ENCODE data around the gene TTLL10.

Gene TTLL10

DNA sequence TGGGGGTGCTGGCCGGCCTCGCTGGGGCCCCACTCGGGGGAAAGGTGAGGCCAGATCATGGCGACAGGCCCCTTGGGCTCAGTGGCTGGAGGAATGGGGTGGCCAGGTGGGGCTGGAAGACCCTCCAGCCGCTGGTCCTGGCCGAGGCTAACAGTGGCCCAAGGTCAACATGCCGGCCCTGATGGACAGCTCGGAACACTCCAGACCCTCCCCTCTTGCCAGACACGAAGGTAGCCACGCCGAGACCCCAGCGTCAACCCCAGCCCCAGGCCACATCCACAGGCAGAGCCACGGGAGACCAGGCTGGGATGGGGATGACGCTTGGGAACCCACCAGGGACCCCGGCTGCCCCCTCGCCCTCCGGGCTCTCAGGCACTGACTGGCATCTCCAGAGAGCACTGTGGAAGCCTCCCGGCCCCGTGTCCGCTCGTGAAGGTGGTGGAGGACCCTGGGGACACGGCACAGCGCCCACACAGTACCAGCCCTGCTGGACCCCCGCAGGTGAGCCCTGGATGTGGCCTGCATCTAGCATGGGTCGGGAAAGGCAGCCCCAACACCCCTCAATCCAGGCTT is 73.7 kb downstream of the TTLL10 start:
- Mint-ChIP-seq H3K27ac (no peak overlapping the region), H3K36me3 (ENCODE audit: low read depth) (peaks cover under 1% of the 10 kb centered on the region), H3K4me3 (no peak overlapping the region), H3K27me3 (ENCODE audit: low read depth, poor library complexity) (peaks cover 16% of the 10 kb centered on the region), H3K9me3 (no peaks in the 10 kb centered on the region), H3K4me1 (peaks cover 5% of the 10 kb centered on the region)
- TF ChIP-seq, protein P1, sequence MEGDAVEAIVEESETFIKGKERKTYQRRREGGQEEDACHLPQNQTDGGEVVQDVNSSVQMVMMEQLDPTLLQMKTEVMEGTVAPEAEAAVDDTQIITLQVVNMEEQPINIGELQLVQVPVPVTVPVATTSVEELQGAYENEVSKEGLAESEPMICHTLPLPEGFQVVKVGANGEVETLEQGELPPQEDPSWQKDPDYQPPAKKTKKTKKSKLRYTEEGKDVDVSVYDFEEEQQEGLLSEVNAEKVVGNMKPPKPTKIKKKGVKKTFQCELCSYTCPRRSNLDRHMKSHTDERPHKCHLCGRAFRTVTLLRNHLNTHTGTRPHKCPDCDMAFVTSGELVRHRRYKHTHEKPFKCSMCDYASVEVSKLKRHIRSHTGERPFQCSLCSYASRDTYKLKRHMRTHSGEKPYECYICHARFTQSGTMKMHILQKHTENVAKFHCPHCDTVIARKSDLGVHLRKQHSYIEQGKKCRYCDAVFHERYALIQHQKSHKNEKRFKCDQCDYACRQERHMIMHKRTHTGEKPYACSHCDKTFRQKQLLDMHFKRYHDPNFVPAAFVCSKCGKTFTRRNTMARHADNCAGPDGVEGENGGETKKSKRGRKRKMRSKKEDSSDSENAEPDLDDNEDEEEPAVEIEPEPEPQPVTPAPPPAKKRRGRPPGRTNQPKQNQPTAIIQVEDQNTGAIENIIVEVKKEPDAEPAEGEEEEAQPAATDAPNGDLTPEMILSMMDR (IDR thresholded peaks at IDR 0.05): no peak
- DNase-seq: no peak

All from nephron progenitor cell (in vitro differentiated cells).